Measurements from ENCODE around the gene TUBA4B.
A peak's percentile ranks its signal among the peaks of the same experiment; 100 is the strongest.
"Not testable (repeated sequence)": the region's sequence is repeated elsewhere in the genome, so short reads cannot be mapped to it uniquely, and the experiment has no call there.

Gene TUBA4B

GRCh38 chr2:219291910-219292490, 39.0 kb downstream of the TUBA4B start:
- DNase-seq, result no peak

- DNase-seq, result no peak
Measured at GRCh38 chr2:219292616-219293015, 39.6 kb downstream of the TUBA4B start.

GRCh38 chr2:219293736-219294231, 40.7 kb downstream of the TUBA4B start:
- DNase-seq, result no peak

- DNase-seq, result peak; percentile 77
Measured at GRCh38 chr2:219294356-219295351, 41.6 kb downstream of the TUBA4B start.

GRCh38 chr2:219296142-219296541, 43.1 kb downstream of the TUBA4B start:
- no peak for DNase-seq

- DNase-seq, result no peak
Measured at GRCh38 chr2:219296631-219297391, 43.8 kb downstream of the TUBA4B start.

GRCh38 chr2:219297766-219298456, 44.9 kb downstream of the TUBA4B start:
- DNase-seq, result no peak

GRCh38 chr2:219298759-219299371, 45.8 kb downstream of the TUBA4B start:
- peak; percentile 76 for DNase-seq

- DNase-seq, result no peak
Measured at GRCh38 chr2:219299372-219299760, 46.3 kb downstream of the TUBA4B start.

- DNase-seq, result no peak
Measured at GRCh38 chr2:219300022-219300421, 47.0 kb downstream of the TUBA4B start.

GRCh38 chr2:219302412-219302968, 49.4 kb downstream of the TUBA4B start:
- DNase-seq, result no peak

- DNase-seq, result no peak
Measured at GRCh38 chr2:219304223-219304622, 51.2 kb downstream of the TUBA4B start.

GRCh38 chr2:219306047-219306446, 53.0 kb downstream of the TUBA4B start:
- no peak for DNase-seq

GRCh38 chr2:219308142-219309101, 55.4 kb downstream of the TUBA4B start:
- peak; percentile 54 for DNase-seq

- no peak for DNase-seq
Measured at GRCh38 chr2:219309278-219309677, 56.2 kb downstream of the TUBA4B start, which contains the start of gene PTPRN. PTPRN (minus strand) TSS chr2:219309401; CDS start chr2:219309332, 69 bp downstream.

GRCh38 chr2:219312683-219313263, 59.7 kb downstream of the TUBA4B start:
- not testable (repeated sequence) for DNase-seq

- DNase-seq, result no peak
Measured at GRCh38 chr2:219314804-219315468, 61.9 kb downstream of the TUBA4B start.
